GM21723 (cell line): ENCODE data around the gene IFNA6.

Experiments
- ATAC-seq: cut with Tn5 transposase; IDR thresholded peaks from one replicate; pipeline ENCODE4 v1.9.1; 2021; ENCODE audit warnings: mild to moderate bottlenecking, moderate library complexity; ENCODE audit not compliant: unreplicated experiment

The IFNA6 gene

GRCh38 chr9:21331676-21332402 lies 18.8 kb downstream of the IFNA6 start:
- ATAC-seq: no peak

DNA sequence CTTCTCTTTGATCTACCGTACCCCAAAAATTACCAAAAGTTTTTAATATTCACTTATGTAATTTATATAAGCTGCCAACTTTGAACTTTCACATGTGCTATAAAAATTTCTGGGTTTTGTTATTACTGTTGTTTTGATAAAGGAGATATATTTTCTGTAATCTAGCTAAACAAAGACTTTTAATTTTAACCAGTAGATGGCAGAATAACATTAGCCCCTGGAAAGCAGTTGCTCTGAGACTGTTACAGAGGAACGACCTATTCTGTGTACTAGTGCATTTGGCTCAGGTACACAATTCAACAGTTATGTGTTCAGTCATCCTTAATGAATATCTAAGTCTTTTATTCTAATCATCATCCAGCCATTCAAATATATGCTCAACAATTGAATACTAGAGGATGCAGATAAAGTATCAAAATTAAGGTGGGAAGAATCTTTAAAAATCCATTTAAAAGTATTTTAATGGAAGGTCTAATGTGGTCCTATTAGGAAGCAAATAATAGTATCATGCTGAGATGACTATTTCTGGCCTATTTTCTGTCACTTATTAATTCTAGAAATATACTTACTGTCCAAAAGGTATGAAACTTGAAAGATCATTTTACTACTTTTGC lies 24.1 kb downstream of the IFNA6 start:
- peak; percentile 77 for ATAC-seq

- ATAC-seq: no peak
These were observed 26.6 kb downstream of the IFNA6 start for GRCh38 chr9:21324047-21324446.

GRCh38 chr9:21322911-21323461 lies 27.7 kb downstream of the IFNA6 start:
- ATAC-seq: no peak

- ATAC-seq: no peak
These were observed 30.2 kb downstream of the IFNA6 start for GRCh38 chr9:21320465-21320864.

GRCh38 chr9:21317956-21318923 lies 32.4 kb downstream of the IFNA6 start:
- peak; percentile 82 for ATAC-seq

DNA sequence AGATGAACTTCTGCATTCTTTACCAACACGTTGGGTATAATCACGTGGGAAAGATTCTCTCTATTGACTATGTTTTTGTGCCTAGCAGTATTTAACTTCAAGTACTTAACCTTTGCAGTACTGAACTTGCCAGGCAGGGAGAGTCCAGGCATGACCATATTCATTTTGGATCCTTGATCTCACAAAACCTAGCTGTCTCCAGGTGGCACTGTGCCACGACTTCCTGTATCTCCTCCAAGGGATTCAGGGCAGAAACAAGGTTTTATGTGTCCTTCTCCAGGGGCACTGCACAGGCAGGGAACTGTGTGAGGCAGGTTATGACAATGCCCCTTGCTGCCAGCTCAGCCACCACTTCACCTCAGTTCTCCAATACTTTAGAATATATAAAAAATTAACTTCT lies 33.8 kb downstream of the IFNA6 start:
- no peak for ATAC-seq

- ATAC-seq: no peak
These were observed 34.5 kb downstream of the IFNA6 start for GRCh38 chr9:21316032-21316842.

GRCh38 chr9:21314152-21314551 lies 36.5 kb downstream of the IFNA6 start:
- no peak for ATAC-seq

DNA sequence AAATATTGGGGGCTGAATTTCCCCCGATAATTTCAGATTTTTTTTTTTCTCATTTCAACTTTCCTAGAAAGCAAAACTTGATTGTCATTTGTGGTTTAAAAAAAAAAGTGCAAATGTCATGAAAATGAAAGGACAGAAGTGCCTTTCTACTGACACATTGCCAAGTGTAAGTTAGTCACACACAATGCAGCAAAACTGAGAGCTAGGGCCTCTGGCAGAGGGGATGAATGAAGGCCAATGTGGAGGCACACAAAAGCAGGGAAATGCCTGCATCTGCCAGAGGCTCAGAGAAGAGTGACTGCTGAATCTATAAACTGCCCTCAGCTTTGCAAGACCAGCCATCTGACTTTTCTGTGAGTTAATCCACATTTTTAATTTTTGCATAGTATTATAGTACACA lies 38.8 kb downstream of the IFNA6 start:
- ATAC-seq: no peak

DNA sequence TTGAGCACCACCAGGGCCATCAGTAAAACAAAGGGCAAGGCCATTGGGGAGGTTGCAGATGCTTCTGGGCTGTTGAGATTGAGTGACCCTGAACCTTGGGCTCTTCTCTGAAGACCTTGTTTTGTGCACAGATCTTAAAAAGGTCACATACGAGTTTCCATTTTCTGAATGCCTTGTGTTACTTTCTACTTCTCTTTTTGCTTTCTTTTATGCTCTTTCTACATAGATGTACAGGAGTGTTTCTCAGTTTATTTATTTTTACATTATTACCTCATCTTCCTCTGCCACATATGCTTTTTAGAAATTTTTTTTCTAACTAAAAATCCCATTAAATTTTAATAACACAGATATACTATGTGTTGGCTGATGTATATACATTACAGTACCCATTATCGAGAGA lies 45.5 kb downstream of the IFNA6 start, which contains the start of gene IFNA5:
TSS of gene IFNA5 (minus strand) at position 101 of the 400 bp plus-strand sequence. CDS start at position 44, 57 bp downstream.
- ATAC-seq: no peak
